Vagina (tissue), 2 donors: ENCODE measurements around the gene ANO6. TPM values are rescaled to one million over a fixed set of nuclear protein-coding genes. Genes with fewer than 3 reads are reported as not detected.

Source experiments
- DNase-seq, 2 donors: peaks; one replicate each; pipeline ENCODE4 v3.0.0-alpha.2; 2017; ENCODE audit errors: extremely low spot score in 2 of 2
- H3K27ac ChIP-seq: fragments of 200-600 bp; sonication (generic); one replicate; pipeline ENCODE4 v1.5.1; 2019
- H3K27me3 ChIP-seq: fragments of 200-600 bp; sonication (generic); one replicate; pipeline ENCODE4 v1.5.1; 2019
- H3K36me3 ChIP-seq, 2 donors: fragments of 200-600 bp; sonication (generic); one replicate each; pipeline ENCODE4 v1.5.1; 2017 to 2019
- H3K4me1 ChIP-seq: fragments of 200-600 bp; sonication (generic); one replicate; pipeline ENCODE4 v1.5.1; 2019
- H3K4me3 ChIP-seq, 2 donors: fragments of 200-600 bp; sonication (generic); 1 replicate in 1 of 2; 2 replicates in 1 of 2; pipeline ENCODE4 v1.5.1; 2016 to 2019
- H3K9me3 ChIP-seq: fragments of 200-600 bp; sonication (generic); one replicate; pipeline ENCODE4 v1.5.1; 2019
- POLR2A ChIP-seq, 2 donors: fragments of 450-650 bp; IDR thresholded peaks; one replicate each; pipeline ENCODE4 v1.6.1; 2017; ENCODE audit warnings: antibody characterized with exemption in 2 of 2, mild to moderate bottlenecking in 2 of 2, moderate library complexity in 2 of 2
- POLR2AphosphoS5 ChIP-seq, 2 donors: sonication (generic); formaldehyde crosslinking; IDR thresholded peaks; one replicate each; pipeline ENCODE4 v1.9.0; 2017; ENCODE audit warnings: antibody characterized with exemption in 2 of 2, mild to moderate bottlenecking in 2 of 2, low read depth in 1 of 2; ENCODE audit not compliant: insufficient read depth in 1 of 2
- intact Hi-C: fragments of 100-400 bp; cut with DNase I; formaldehyde crosslinking; loops from one replicate; pipeline ENCODE4 v1.15.1; 2023
- total RNA-seq: library from RNA; depleted of rRNA; stranded (reverse); fragments of >200 nt; gene quantifications from one replicate; pipeline ENCODE4 v1.2.3, GENCODE V29; 2016
- TF ChIP-seq, protein P1 (sequence below), 3 experiments: fragments of 450-650 bp in 2 of 3; fragments of 200-600 bp in 1 of 3; sonication (generic) in 1 of 3; IDR thresholded peaks; one replicate each; pipeline ENCODE4 v1.5.1; 2017 to 2019; ENCODE audit warnings: antibody characterized with exemption in 3 of 3, mild to moderate bottlenecking in 2 of 3, moderate library complexity in 2 of 3

The ANO6 gene
- total RNA-seq, 1 donor from 2014 or later = 48.4 TPM

GRCh38 chr12:45407981-45408728 is 192.3 kb downstream of the ANO6 start:
- peaks cover 0 to 43% of the 10 kb centered on the region in 2 donors for H3K36me3 ChIP-seq
- no peak overlapping the region for H3K4me3 ChIP-seq
- DNase-seq = no peak
- H3K9me3 ChIP-seq = no peaks in the 10 kb centered on the region
- no peaks in the 10 kb centered on the region for H3K4me1 ChIP-seq
- no peaks in the 10 kb centered on the region for H3K27me3 ChIP-seq
- intact Hi-C loops = no loop called here
- no peak overlapping the region for H3K27ac ChIP-seq
- TF ChIP-seq, protein P1, sequence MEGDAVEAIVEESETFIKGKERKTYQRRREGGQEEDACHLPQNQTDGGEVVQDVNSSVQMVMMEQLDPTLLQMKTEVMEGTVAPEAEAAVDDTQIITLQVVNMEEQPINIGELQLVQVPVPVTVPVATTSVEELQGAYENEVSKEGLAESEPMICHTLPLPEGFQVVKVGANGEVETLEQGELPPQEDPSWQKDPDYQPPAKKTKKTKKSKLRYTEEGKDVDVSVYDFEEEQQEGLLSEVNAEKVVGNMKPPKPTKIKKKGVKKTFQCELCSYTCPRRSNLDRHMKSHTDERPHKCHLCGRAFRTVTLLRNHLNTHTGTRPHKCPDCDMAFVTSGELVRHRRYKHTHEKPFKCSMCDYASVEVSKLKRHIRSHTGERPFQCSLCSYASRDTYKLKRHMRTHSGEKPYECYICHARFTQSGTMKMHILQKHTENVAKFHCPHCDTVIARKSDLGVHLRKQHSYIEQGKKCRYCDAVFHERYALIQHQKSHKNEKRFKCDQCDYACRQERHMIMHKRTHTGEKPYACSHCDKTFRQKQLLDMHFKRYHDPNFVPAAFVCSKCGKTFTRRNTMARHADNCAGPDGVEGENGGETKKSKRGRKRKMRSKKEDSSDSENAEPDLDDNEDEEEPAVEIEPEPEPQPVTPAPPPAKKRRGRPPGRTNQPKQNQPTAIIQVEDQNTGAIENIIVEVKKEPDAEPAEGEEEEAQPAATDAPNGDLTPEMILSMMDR (IDR thresholded peaks at IDR 0.05) = no peak
- no peak for TF ChIP-seq POLR2A (IDR thresholded peaks at IDR 0.05)
- no peak for TF ChIP-seq POLR2AphosphoS5 (IDR thresholded peaks at IDR 0.05; ENCODE audit: insufficient read depth in 1 of 2, low read depth in 1 of 2)

DNA sequence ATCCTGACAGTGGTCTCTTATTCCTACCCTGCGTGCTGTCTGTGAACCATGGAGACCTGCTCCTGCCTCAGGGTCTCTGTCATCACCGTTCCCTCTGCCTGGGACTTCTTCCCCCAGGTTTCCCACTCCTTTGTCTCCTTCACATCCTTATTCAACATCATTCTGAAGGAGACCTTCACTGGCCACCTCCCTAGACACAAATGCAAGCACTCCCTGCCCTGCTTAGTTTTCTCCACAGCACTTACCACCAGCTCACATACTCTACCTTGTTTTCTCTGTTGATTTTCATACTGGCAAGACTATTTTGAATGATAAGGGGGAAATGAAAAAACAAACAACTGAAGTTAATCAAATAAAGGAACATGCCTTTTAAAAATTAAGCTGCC is 192.8 kb downstream of the ANO6 start:
- Histone ChIP-seq H3K27me3 (no peaks in the 10 kb centered on the region), H3K4me1 (no peaks in the 10 kb centered on the region), H3K36me3 (peaks cover 0 to 41% of the 10 kb centered on the region in 2 donors), H3K27ac (no peak overlapping the region), H3K4me3 (no peak overlapping the region), H3K9me3 (no peaks in the 10 kb centered on the region)
- DNase-seq = no peak
- TF ChIP-seq, protein P1 (IDR thresholded peaks at IDR 0.05) = no peak
- TF ChIP-seq POLR2AphosphoS5 (IDR thresholded peaks at IDR 0.05; ENCODE audit: insufficient read depth in 1 of 2, low read depth in 1 of 2) (no peak), POLR2A (IDR thresholded peaks at IDR 0.05) (no peak)
- intact Hi-C loops = no loop called here

DNA sequence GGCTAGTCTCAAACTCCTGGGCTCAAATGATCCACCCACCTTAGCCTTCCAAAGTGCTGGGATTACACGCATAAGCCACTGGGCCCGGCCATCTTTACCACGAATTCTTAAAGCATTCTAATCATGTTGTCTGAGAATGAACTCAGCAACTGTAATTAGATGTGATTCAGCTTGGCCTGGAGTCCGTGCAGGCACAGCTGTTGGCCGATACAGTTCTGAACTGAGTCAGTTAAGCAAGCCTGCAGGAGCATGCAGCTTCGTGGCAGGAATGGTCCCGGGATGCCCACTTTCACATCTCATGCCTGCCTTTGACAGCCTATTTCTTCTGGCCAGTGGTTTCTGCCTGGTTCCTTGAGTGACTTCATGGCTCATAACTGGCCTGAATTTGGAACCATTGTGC is 194.1 kb downstream of the ANO6 start:
- Histone ChIP-seq H3K4me3 (no peak overlapping the region), H3K27me3 (no peaks in the 10 kb centered on the region), H3K36me3 (peaks cover 0 to 30% of the 10 kb centered on the region in 2 donors), H3K9me3 (no peaks in the 10 kb centered on the region), H3K27ac (peak overlapping the region; percentile 20), H3K4me1 (no peaks in the 10 kb centered on the region)
- intact Hi-C loops = no loop called here
- DNase-seq = no peak
- TF ChIP-seq, protein P1 (IDR thresholded peaks at IDR 0.05) = no peak
- TF ChIP-seq POLR2A (IDR thresholded peaks at IDR 0.05) = no peak
- TF ChIP-seq POLR2AphosphoS5 (IDR thresholded peaks at IDR 0.05; ENCODE audit: insufficient read depth in 1 of 2, low read depth in 1 of 2) = no peak

DNA sequence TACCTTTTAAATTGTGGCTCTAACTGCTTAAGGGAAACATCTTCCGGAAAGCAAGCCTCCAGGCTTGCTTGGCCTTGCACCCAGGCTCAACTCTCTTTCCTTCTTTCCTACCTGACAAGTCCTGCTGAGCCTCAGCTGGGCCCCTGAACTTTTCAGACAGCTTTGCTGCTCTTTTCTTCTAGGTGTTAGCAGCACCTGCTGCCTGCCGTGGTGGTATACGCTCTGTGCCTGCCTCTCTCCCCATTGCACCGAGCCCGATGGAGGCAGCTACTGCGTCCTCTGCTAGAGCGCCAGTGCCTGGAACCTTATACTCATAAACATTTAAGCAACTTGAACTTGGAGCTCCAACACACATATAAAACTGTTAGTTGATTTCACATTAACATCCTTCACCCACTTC is 195.7 kb downstream of the ANO6 start:
- Histone ChIP-seq H3K27me3 (no peaks in the 10 kb centered on the region), H3K9me3 (no peaks in the 10 kb centered on the region), H3K36me3 (peaks cover 0 to 31% of the 10 kb centered on the region in 2 donors), H3K27ac (peak overlapping the region; percentile 7), H3K4me3 (no peak overlapping the region), H3K4me1 (no peaks in the 10 kb centered on the region)
- DNase-seq = no peak
- TF ChIP-seq POLR2A (IDR thresholded peaks at IDR 0.05) = no peak
- no peak for TF ChIP-seq POLR2AphosphoS5 (IDR thresholded peaks at IDR 0.05; ENCODE audit: insufficient read depth in 1 of 2, low read depth in 1 of 2)
- TF ChIP-seq, protein P1 (IDR thresholded peaks at IDR 0.05) = no peak
- intact Hi-C loops = no loop called here

GRCh38 chr12:45415393-45415817 is 199.5 kb downstream of the ANO6 start:
- intact Hi-C loops = no loop called here

More at GRCh38 chr12:45415393-45415817, 199.5 kb downstream of the ANO6 start:
- no peaks in the 10 kb centered on the region for H3K9me3 ChIP-seq
- no peak overlapping the region for H3K4me3 ChIP-seq
- H3K36me3 ChIP-seq = peaks cover 0 to 37% of the 10 kb centered on the region in 2 donors
- H3K4me1 ChIP-seq = no peaks in the 10 kb centered on the region
- H3K27me3 ChIP-seq = no peaks in the 10 kb centered on the region
- peak overlapping the region; percentile 74 for H3K27ac ChIP-seq
- DNase-seq = no peak
- TF ChIP-seq, protein P1 (IDR thresholded peaks at IDR 0.05) = no peak
- TF ChIP-seq POLR2A (IDR thresholded peaks at IDR 0.05) (no peak), POLR2AphosphoS5 (IDR thresholded peaks at IDR 0.05; ENCODE audit: insufficient read depth in 1 of 2, low read depth in 1 of 2) (peak in 1 of 2 donors; percentile 72)
